Lung (tissue), 12 donors: ENCODE data around the gene HBS1L. TPM values are rescaled to one million over a fixed set of nuclear protein-coding genes. Genes with fewer than 3 reads are reported as not detected.

ENCODE experiments used
- ATAC-seq: fragments of 200-7000 bp; cut with Tn5 transposase; one replicate; pipeline ENCODE4 v1.9.1; 2020; ENCODE audit warnings: moderate number of reproducible peaks; ENCODE audit not compliant: insufficient read depth, low FRiP score
- DNase-seq, 3 donors: peaks; one replicate each; pipeline ENCODE4 v3.0.0-alpha.2; 2013 to 2017
- H3K27ac ChIP-seq, 2 donors: one replicate each; pipeline ENCODE4 v1.5.1; 2013; ENCODE audit warnings: mild to moderate bottlenecking in 2 of 2, moderate library complexity in 2 of 2, control low read depth in 1 of 2, inconsistent platforms in 1 of 2, low read depth in 1 of 2, low read length in 1 of 2
- H3K27me3 ChIP-seq, 3 donors: one replicate each; pipeline ENCODE4 v1.5.1; 2013; ENCODE audit warnings: low read length in 2 of 3; ENCODE audit not compliant: control insufficient read depth in 3 of 3, insufficient read depth in 3 of 3
- H3K36me3 ChIP-seq, 4 donors: one replicate each; pipeline ENCODE4 v1.5.1; 2013; ENCODE audit warnings: low read length in 4 of 4, mild to moderate bottlenecking in 1 of 4, moderate library complexity in 1 of 4; ENCODE audit not compliant: control insufficient read depth in 4 of 4, insufficient read depth in 4 of 4
- H3K4me1 ChIP-seq, 5 donors: one replicate each; pipeline ENCODE4 v1.5.1; 2013; ENCODE audit warnings: low read length in 5 of 5, mild to moderate bottlenecking in 2 of 5, moderate library complexity in 1 of 5; ENCODE audit not compliant: control insufficient read depth in 5 of 5, insufficient read depth in 5 of 5
- H3K4me3 ChIP-seq: one replicate; pipeline ENCODE4 v1.5.1; 2013; ENCODE audit warnings: mild to moderate bottlenecking, control low read depth, moderate library complexity
- H3K9ac ChIP-seq, 2 donors: one replicate each; pipeline ENCODE4 v1.5.1; 2013; ENCODE audit warnings: low read length in 2 of 2, control low read depth in 1 of 2; ENCODE audit not compliant: insufficient read depth in 1 of 2
- H3K9me3 ChIP-seq, 4 donors: one replicate each; pipeline ENCODE4 v1.5.1; 2013; ENCODE audit warnings: low read length in 3 of 4, mild to moderate bottlenecking in 1 of 4, moderate library complexity in 1 of 4; ENCODE audit not compliant: control insufficient read depth in 4 of 4, insufficient read depth in 3 of 4
- WGBS, 2 donors: extraction: QIAGEN DNeasy Blood & Tissue Kit; methylation state at CpG; one replicate each; pipeline ENCODE4 v1.1.7; 2013; 5-methylcytosine and 5-hydroxymethylcytosine counted together
- polyA plus RNA-seq, 2 donors: library from polyadenylated mRNA; stranded (reverse); fragments of 200-250 nt; gene quantifications; one replicate each; pipeline ENCODE4 v1.2.1, GENCODE V29; 2013
- total RNA-seq, 2 donors: library from RNA; depleted of rRNA in 1 of 2; stranded (reverse); fragments of >200 nt in 1 of 2; gene quantifications; one replicate each; pipeline ENCODE4 v1.2.1, GENCODE V29; 2014 to 2021
- TF ChIP-seq, protein P1 (sequence below): IDR thresholded peaks from 2 replicates; pipeline ENCODE4 v1.5.1; 2012; ENCODE audit warnings: mild to moderate bottlenecking; ENCODE audit errors: control extremely low read depth, extremely low read depth
- donor health status: control.
- donor health status: control.
- donor health status: Bipolar disorder and iron deficiency.
- donor health status: healthy.
- donor health status: DM: yes; HTN: yes; CAD: no.

Gene HBS1L
- total and polyA plus RNA-seq, 4 donors = 13.1 to 76.3 (median 43.3) TPM

DNA sequence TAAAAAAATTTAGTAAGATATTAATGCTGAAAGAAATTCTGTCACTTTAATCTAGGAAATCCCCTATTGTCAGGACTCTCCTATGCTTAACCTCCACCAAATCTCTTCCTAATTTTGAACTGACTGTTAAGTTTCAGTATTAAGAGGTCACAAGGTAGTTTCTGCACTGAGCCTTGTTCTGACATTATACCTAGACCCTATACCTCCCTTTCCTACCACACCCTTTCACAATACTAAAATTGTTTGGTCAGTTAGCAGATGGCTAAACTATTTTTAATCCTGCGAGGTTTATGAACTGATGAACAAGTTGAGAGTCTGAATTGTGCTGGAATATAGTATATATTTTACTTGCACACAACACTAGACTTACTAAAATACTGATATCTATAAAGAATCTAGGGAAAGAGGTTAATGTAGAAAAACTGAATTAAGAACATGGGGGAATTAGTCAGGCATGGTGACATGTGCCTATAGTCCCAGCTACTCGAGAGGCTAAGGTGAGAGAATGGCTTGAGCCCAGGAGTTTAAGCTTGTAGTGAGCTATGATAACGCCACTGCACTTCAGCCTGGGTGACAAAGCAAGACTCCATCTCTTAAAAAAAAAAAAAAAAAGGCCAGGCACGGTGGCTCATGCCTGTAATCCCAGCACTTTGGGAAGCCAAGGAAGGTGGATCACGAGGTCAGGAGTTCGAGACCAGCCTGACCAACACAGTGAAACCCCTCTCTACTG is 51.5 kb downstream of the HBS1L start:
- H3K9ac ChIP-seq = no peak overlapping the region
- no peak for DNase-seq

DNA sequence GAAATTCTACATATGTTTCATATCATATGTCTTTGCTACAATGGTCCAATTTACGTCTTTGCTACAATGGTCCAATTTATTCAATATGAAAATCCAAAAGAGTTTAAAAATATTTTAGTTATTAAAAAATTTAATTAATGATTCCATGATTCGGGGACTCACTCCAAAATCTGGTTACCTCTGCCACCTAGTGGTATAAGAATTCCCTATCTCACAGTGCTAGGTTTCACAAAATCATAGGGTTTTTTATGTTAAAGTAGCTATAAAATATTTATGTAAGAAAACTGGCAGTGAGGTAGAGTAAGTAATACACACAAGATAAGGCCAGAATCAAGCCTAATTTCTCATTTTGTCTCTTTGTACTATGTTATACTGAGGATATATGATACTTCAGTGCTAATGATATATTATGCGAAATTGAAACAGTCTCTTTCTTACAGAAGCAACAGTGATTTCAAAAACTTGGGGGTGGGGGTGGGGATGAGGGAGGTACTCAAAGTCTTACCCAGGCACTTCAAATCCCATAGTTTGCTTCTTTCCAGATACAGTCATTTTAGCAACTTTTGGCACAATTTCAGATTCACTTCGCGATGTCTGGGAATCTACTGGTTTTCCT is 52.3 kb downstream of the HBS1L start:
- TF ChIP-seq, protein P1, sequence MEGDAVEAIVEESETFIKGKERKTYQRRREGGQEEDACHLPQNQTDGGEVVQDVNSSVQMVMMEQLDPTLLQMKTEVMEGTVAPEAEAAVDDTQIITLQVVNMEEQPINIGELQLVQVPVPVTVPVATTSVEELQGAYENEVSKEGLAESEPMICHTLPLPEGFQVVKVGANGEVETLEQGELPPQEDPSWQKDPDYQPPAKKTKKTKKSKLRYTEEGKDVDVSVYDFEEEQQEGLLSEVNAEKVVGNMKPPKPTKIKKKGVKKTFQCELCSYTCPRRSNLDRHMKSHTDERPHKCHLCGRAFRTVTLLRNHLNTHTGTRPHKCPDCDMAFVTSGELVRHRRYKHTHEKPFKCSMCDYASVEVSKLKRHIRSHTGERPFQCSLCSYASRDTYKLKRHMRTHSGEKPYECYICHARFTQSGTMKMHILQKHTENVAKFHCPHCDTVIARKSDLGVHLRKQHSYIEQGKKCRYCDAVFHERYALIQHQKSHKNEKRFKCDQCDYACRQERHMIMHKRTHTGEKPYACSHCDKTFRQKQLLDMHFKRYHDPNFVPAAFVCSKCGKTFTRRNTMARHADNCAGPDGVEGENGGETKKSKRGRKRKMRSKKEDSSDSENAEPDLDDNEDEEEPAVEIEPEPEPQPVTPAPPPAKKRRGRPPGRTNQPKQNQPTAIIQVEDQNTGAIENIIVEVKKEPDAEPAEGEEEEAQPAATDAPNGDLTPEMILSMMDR = no peak
- DNase-seq (peak in 2 of 3 donors; percentile 6 to 17), ATAC-seq (no peak)
- Histone ChIP-seq H3K27ac (no peak overlapping the region), H3K27me3 (no peaks in the 10 kb centered on the region), H3K4me3 (no peak overlapping the region), H3K36me3 (peaks cover 2 to 4% (median 2%) of the 10 kb centered on the region in 4 donors), H3K9me3 (no peaks in the 10 kb centered on the region), H3K4me1 (no peaks in the 10 kb centered on the region), H3K9ac (no peak overlapping the region)
- 79 to 86% methylated on average over 5 of the region's 5 CpGs for WGBS, 2 donors

More for the DNA sequence above, 51.5 kb downstream of the HBS1L start:
- ATAC-seq = no peak
- no peaks in the 10 kb centered on the region for H3K4me1 ChIP-seq
- peaks cover 2 to 3% (median 2%) of the 10 kb centered on the region in 4 donors for H3K36me3 ChIP-seq
- no peaks in the 10 kb centered on the region for H3K9me3 ChIP-seq
- no peaks in the 10 kb centered on the region for H3K27me3 ChIP-seq
- no peak overlapping the region for H3K27ac ChIP-seq
- 88% methylated on average over 6 of the region's 6 CpGs for WGBS, 2 donors
- no peak overlapping the region for H3K4me3 ChIP-seq
- TF ChIP-seq, protein P1 = no peak

DNA sequence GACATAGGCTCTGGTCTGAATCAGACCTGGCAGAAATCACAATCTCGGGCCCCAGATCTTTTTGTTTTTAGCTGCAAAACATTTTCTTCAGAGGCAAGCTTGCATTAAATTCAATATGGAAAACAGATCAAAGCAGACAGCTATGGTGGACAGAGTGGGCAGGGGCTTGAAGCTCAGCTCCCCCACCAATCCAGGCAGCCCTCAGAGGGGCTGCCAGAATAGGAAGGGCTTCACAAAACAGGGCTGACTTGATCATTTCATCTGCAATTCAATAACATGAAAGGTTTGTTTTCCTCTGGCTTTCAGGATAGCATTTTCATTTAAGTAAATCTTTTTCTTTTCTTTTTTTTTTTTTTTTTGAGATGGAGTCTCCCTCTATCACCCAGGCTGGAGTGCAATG is 55.5 kb downstream of the HBS1L start:
- H3K9me3 ChIP-seq = no peaks in the 10 kb centered on the region
- 93 to 95% methylated on average over 1 of the region's 1 CpG for WGBS, 2 donors
- H3K9ac ChIP-seq = no peak overlapping the region
- H3K27ac ChIP-seq = no peak overlapping the region
- H3K27me3 ChIP-seq = no peaks in the 10 kb centered on the region
- ATAC-seq (no peak), DNase-seq (no peak)
- H3K4me1 ChIP-seq = no peaks in the 10 kb centered on the region
- TF ChIP-seq, protein P1 = no peak
- peaks cover 3 to 7% (median 7%) of the 10 kb centered on the region in 4 donors for H3K36me3 ChIP-seq
- H3K4me3 ChIP-seq = no peak overlapping the region
